CD4-positive, alpha-beta T cell treated with Interferon gamma for 1 hour (primary cell): ENCODE measurements around the gene P2RY2.
A peak's percentile ranks its signal among the peaks of the same experiment; 100 is the strongest.
"Not testable (repeated sequence)": the region's sequence is repeated elsewhere in the genome, so short reads cannot be mapped to it uniquely, and the experiment has no call there.

Source experiments
- DNase-seq: peaks from one replicate; pipeline ENCODE4 v3.0.0-alpha.2; 2020

Gene P2RY2

DNA sequence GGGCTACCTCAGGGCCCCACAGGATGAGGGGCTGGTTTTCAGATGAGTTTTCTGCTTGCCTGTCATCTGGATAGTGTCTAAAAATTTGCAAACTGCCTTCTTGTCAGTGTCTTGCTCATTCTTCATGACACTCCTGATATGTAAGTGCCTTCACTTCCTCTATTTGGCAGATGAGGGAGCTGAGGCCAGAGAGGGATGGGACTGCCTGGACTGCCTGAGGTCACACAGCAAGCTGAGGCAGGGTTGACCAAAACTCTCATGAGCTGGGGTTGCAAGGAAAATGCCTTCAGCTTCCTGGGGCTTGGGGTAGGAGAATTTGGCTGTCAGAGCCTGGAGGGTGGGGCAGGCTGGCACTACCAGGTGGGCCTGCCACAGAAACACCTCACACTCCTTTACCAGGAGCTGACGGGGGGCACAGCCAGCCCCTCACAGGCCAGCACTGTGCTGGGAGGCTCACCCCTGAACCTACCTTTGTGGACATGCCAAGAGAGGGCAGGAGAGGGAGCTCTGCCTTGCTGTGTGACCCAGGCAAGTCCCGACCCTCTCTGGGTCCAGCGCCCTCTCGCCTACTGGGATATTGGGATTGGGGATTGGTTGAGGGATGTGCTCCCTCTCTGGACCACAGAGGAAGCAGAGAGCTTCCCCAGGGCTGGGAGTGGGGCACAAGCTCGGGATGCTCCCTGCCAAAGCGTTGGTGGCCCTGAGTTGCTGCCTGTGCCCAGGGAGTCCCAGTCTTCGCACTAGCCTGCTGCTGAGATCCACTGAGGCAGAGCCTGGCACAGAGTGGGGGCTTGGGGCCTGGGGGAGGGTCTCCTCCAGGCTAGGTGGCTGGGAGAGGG, 52.2 kb downstream of the P2RY2 start:
- no peak for DNase-seq

DNA sequence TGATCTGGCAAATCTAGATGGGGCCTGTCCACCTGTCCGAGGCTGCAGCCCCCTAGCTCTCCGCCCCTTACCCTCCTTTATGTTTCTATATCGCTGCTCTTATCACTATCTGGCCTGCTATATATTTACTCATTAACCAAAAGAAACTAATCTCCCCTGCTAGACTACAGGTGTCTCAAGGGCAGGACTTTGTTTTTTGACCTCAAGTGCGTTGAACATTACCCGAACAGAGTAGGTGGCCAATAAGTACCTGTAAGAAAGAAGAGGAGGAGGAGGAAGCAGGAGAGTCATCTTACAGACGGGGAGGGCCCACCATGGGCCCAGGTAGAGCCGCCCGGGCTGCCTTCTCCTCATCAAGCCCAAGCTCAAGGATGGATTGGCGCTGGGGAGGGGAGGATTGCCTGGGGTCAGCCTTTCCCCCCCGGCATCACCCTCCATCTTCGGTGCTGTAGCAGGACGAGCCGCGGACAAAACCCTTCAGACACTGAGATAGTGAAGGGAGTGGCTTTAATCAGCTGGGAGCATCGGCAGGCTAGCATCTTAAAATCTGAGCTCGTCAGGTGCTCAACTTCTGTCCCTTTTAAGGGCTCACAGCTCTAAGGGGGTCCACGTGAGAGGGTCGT, 52.9 kb downstream of the P2RY2 start:
- DNase-seq: no peak

DNA sequence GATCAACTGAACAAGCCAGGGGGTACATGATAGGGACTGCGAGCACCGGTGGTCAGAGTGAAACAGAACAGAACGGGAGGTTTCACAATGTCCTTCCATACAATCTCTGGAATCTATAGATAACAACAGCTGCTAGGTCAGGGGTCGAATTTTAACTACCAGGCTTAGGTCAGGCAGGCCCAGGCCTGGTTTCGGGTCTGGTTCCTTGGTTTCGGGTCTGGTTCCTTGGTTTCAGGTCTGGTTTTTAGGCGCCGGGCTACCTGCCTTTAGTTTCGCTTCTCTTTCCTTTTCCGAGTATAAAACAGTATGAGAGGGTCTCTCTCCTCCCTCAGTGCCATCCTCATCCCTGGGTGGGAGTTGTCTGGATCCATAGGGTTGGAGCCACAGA, 53.4 kb downstream of the P2RY2 start:
- DNase-seq: not testable (repeated sequence)

DNA sequence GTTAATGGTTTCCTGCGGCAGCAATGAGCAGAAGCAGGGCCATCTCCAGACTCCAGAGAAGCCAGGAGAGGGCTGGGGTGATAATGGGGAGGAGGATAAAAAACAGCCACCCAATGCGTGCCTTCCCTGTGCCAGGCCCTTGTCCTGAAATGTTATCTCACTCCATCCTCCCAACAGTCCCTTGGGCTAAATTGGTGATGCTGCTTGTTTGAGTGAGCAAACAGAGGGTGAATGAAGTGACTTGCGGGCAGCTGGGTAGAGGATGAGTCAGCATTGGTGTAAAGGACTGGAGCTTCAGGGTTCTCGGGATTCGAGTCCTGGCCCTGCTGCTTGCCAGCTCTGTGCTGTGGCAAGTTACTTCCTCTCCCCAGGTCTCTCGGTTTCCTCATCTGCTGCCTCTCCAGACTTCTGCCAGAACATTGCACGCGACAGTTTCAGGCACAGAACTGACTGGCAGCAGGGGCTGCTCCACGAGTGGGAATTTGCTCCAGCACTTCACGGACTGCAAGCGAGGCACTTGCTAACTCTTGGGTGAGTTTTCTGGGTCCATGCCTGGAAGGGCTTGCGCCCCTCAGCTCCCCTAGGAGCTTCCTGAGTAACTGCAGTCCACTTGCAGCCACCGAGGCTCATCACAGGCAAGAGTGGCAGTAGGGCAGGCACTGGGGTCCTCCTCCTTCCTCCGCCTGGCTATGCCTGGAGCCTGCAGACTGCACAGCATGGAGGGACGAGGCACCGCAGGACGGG, 54.0 kb downstream of the P2RY2 start, which contains the start of gene P2RY6:
Gene P2RY6 (plus strand): TSS at position 403 of the 744 bp plus-strand sequence. CDS start 24,181 bp downstream, outside the sequence.
- DNase-seq: peak; percentile 55

DNA sequence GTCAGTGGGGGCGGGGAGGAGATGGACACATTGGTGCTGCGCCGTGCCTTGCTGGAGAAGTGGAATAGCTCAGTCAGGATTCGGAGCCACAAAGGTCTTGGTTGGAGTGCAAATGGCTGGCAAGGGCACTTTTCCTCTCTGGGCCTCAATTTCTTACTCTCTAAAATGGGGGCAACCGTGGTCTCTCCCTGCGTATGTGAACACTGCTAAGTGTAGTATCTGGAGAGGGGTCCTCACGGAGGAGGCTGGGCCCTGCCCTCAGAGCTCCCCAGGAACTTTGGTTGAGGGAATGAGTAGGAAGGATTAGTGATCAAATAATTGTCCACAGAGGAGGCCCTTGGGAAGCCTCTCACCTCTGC, 54.6 kb downstream of the P2RY2 start:
- no peak for DNase-seq

DNA sequence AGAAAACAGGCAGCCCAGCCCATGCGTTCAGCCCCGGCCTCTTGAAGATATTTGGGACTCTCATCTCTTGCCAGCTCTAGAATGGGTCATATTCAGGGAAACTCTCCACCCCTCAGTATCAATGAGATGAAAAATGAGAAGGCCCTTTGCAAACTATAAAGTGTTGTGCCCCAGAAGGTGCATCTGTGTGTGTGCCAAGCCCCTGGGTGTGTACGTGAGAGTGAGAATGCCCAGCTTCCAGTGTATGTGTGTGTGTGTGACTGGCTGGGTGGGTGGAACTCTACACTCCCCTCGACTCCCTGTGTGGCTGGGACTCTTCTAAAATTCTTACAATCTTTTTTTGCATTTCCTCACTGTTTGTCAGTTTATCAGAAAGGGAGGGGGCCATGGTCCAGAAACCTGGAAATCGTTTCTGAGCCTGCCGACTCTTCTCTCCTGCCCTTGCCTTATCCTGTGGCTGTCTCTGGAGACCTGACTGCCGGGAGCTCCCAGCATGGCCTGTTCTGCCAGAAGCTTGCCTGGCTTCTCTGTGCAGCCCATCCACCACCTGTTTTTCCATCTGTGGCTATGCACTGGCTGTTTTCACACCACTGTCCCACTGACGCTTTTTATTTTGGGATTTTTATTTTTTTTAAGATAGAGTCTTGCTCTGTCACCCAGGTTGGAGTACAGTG, 55.3 kb downstream of the P2RY2 start:
- DNase-seq: no peak

DNA sequence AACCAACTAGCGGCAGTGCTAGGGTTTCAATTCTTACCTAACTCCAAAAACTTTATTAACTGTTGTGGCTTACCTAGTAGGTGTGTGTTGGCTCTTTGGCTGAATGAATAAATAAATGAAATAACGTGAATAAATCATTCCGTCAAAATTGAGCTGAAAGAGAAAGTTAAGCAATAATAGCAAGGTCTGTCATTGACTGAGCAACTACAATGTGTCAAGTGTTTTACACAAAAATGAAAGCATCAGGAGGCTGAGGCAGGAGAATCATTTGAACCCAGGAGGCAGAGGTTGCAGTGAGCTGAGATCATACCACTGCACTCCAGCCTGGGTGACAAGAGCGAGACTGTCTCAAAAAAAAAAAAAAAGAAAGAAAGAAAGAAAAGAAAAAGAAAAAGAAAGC, 56.1 kb downstream of the P2RY2 start:
- not testable (repeated sequence) for DNase-seq

DNA sequence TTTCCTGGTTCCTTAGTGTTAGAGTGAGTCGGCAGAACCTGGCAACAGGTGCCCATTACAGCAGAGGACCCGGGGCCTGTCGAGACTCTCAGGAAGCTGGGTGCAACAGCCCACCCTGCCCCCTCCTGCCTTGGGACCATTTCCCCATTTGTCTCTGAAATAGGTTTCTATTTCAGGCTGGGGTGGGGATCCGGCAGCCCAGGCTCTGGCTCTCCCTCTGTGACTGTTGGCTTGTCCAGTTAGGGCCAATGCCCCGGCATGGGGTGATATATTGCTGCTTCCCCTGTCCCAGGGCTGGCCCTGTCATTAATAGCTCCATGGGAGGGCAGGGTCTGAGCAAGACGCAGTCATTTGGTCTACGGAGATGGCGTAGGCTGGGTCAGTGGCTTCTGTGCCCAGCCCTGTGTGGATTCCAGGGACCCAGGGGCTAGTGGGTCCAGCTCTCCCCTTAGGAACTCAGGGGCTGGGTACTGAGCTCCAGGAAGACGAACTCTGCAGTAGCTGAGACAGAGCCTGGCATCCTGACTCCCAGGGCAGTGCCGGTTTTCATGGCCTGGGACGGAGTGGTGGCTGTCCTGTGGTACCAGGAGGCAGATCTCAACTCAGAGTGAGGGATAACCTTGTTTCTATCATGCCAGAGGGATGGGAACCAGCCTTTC, 56.8 kb downstream of the P2RY2 start:
- no peak for DNase-seq

DNA sequence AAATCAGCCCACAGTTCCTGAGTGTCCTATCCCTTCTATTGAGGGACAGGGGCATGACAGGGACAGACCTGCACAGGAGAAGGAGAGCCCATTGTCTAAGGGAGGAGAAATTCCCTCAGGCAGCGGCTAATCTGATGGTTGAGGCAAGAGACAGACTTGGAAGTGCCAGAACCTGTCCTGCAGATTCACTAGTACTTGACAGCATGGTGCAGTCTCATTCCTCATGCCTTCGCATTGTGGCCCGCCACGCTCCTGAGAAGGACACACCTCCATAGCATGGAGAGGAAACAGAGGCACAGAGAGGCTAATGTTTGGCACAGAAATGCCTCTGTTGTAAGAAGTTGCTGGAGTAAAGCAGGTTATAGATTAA, 57.3 kb downstream of the P2RY2 start:
- no peak for DNase-seq

DNA sequence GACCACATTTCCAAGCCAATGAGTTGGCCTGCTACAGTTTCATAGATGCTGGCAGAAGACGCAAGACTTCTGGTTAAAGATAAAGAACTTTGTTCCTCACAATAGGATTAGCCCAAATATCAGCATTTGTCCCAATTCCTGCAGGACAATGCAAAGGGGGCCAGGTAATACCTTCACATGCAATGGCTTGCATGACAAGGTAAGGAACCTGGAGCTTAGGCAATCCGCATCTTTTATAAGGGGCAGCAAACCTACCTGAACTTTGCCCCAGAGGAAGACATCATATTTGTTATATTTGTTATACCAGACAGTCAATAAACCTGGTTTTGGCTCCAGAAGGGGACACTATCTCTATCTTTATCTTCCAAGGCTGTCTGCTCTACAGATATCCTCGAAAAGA, 59.4 kb downstream of the P2RY2 start:
- DNase-seq: no peak

DNA sequence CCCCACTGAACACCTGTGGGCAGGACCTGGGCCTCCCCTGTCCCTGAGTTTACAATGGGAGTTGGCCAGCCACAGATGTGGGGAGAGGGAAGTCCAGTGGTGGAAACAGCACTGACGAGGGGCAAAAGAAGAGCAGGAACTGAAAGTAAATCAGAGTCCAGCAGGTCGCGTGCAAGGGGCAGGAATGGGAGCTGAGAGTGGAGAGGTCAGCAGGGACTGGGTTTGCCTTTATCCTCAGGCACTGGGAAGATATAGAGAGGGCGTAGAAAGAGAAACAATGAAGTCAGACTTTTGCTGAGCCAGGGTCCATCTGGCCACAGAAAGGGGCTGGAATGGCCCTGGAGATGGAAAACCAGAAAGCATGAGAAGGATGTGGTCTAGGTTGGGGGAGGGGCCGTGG, 62.5 kb downstream of the P2RY2 start:
- no peak for DNase-seq

DNA sequence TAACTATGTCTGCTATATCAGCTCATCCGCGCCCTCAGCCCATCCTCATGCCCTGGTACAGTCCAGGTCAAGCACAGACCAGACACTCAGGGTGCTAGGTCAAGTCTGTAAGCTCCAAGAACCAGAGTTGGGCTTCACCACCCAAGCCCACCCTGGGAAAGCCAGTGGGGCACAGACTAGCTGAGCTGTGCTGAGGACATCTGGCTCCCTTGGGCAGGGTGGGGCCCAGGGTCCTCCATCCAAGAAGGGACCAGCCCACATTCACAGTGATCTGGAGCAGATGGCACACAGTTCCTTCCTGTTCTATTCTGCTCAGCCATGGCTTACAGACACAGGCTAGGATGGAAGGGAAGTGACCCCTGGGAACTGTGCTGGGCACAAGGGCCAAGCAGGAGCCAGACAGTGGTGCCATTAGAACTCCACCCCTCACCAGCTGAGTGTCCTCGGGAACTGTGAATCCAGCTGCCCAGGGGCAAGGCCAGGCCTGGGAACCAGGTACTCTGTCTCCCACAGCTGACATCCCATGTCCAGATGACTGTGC, 63.2 kb downstream of the P2RY2 start:
- no peak for DNase-seq

DNA sequence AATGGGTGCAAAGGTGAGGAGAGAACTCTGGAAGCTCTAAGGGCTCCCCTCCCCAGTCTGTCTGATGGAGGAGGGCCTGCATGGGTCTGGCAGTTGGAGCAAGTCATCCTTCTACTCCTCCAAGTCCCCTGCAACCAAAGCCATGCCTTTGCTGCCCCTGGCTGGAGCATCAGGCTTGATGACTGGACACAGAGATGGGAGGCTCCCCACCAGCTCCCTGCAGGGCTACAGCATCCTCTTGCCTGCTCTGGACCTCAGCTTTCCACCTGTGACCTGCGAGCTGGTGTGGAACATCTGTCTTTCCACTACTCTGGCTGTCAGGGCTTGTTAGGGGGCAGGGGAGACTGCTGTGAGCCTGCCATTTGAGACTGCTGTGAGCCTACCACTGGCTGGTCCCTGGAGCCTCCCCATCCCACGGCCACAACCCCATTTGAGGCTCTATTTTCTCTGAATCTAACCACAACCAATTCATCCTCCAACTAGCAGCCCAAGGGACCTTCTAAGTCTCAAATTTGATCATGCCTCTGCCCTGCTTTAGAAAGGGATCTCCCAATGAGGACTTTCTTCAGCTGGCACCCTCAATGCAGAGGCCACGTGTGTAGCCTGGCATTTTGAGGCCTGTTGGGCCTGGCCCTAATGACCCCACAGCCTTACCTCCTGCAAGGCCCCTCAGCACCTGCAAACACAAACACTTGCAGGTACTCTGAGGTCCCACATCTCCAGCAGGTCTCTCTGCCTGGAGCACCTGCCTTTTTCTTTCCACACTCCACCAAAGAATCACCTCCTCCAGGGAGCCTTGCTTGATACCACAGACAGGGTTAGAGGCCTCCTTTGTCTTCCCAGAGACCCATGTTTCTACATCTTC, 63.9 kb downstream of the P2RY2 start:
- DNase-seq: no peak

DNA sequence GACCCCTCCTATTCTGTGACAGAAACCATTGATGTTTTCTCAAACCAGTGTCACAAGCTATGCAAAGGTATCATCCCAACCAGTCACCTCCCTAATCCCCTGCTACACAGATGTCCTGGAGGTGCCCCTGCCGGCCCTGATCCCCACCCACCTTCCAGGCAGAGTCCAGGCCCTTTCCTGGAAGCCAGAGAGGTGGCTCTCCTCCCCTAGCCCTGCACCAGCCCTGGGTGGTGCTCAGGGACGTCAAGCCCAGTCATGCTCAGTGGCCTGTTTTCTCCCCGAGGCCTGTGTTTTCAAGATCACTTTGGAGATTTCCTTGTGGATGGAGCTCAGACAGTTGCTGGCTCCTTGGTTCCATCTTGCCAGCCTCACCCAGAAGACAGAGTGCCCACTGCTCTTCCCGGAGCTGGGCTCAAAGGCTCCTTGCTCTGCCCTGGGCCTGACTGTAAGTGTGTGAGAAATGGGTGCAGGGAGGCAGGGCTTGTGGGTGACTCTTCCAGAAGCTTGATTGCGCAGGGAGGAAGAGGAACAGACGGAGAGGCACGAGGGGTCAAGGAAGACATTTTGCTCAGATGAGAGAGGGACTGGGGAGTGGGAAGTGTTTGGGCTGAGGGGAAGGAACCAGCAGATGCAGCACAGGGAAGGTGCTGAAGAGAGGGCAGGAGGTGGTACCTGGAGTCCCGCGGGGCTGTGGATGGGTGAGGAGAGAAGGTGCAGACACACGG, 65.4 kb downstream of the P2RY2 start:
- no peak for DNase-seq

DNA sequence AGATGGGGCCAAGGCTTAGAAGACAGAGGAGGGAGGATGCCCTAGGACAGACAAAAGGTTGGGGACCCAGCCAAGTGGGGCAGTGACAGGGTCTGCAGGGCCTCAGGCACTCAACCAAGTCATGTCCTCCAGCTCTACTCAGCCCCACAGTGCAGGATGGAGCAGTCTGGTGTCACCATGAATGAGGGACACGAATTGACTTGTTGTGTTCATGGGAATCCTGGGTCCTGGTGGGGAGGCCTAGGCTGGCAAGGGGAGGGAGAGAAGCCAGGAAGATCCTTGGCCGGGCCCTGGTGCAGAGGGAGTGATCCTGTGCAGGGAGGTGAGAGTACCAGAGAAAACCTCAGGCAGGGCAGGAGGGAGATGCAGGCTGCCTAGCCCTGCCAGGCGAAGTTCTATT, 66.0 kb downstream of the P2RY2 start:
- DNase-seq: no peak

DNA sequence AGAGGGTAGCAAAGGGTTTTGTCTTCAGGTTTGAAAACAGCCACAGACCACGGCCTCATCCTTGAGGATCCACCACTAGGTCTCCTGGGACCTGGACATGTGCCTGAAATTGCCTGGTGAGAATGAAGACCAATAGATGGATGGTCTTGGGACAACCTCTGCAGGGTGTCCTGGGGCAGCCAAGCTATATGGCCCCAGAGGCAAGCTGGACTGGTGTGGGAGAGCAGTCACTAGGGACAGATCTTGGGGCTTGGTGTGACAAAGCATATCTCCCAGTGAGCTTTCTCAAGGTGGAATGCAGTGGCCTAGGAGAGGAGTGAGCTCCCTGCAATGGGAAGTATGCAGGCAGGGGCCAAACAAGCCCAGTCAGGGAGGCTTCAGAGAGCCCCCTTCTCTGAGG, 67.6 kb downstream of the P2RY2 start:
- DNase-seq: no peak
